CD14-positive monocyte (primary cell): ENCODE measurements around the gene TMEM141. TPM values are rescaled to one million over a fixed set of nuclear protein-coding genes. Genes with fewer than 3 reads are reported as not detected.

ENCODE experiments used
- DNase-seq, 3 donors: peaks; one replicate each; pipeline ENCODE4 v3.0.0-alpha.2; 2011 to 2022
- H2AFZ ChIP-seq: 2 replicates; pipeline ENCODE4 v1.6.0; 2012; ENCODE audit warnings: mild to moderate bottlenecking, low read depth, low read length, inconsistent platforms; ENCODE audit not compliant: insufficient read depth, poor library complexity, severe bottlenecking
- H3K27ac ChIP-seq, 2 donors: 1 replicate in 1 of 2; 2 replicates in 1 of 2; pipeline ENCODE4 v1.5.1; 2012 to 2013; ENCODE audit warnings: low read length in 2 of 2, control low read depth in 1 of 2, inconsistent platforms in 1 of 2, low read depth in 1 of 2, mild to moderate bottlenecking in 1 of 2
- H3K27me3 ChIP-seq, 2 donors: one replicate each; pipeline versions ENCODE4 v1.6.0 to v1.6.1; 2011 to 2013; ENCODE audit warnings: low read length in 2 of 2; ENCODE audit not compliant: control insufficient read depth in 2 of 2, insufficient read depth in 2 of 2
- H3K36me3 ChIP-seq, 2 donors: replicated peaks in 1 of 2; 1 replicate in 1 of 2; 2 replicates in 1 of 2; pipeline versions ENCODE4 v1.5.1 to v1.6.1; 2012 to 2013; ENCODE audit warnings: low read length in 2 of 2, control low read depth in 1 of 2, inconsistent platforms in 1 of 2, mild to moderate bottlenecking in 1 of 2; ENCODE audit not compliant: insufficient read depth in 2 of 2, control insufficient read depth in 1 of 2
- H3K4me1 ChIP-seq, 2 donors: 1 replicate in 1 of 2; 2 replicates in 1 of 2; pipeline versions ENCODE4 v1.5.1 to v1.6.1; 2012 to 2013; ENCODE audit warnings: low read length in 2 of 2, control low read depth in 1 of 2, inconsistent platforms in 1 of 2, mild to moderate bottlenecking in 1 of 2, moderate library complexity in 1 of 2; ENCODE audit not compliant: insufficient read depth in 2 of 2, control insufficient read depth in 1 of 2
- H3K4me2 ChIP-seq: replicated peaks from 2 replicates; pipeline ENCODE3; 2012; ENCODE audit warnings: low read length, moderate library complexity, mild to moderate bottlenecking; ENCODE audit not compliant: poor library complexity, severe bottlenecking; ENCODE audit errors: extremely low read depth
- H3K4me3 ChIP-seq, 3 experiments: fragments of 200-600 bp in 1 of 3; sonication (generic) in 1 of 3; replicated peaks in 1 of 3; 1 replicate in 2 of 3; 2 replicates in 1 of 3; pipeline ENCODE4 v1.5.1; 2011 to 2013; ENCODE audit warnings: low read length in 3 of 3, mild to moderate bottlenecking in 3 of 3, control low read depth in 2 of 3, low read depth in 2 of 3, inconsistent platforms in 1 of 3, moderate library complexity in 1 of 3
- H3K79me2 ChIP-seq: 2 replicates; pipeline ENCODE4 v1.6.0; 2012; ENCODE audit warnings: mild to moderate bottlenecking, control low read depth, inconsistent platforms, low read length, moderate library complexity; ENCODE audit not compliant: insufficient read depth
- H3K9ac ChIP-seq: 2 replicates; pipeline ENCODE4 v1.6.0; 2017; ENCODE audit warnings: low read length, mild to moderate bottlenecking; ENCODE audit not compliant: insufficient read depth, poor library complexity, severe bottlenecking
- H3K9me3 ChIP-seq, 2 donors: replicated peaks in 1 of 2; 1 replicate in 1 of 2; 2 replicates in 1 of 2; pipeline versions ENCODE4 v1.5.1 to v1.6.1; 2012 to 2013; ENCODE audit warnings: low read length in 2 of 2, control low read depth in 1 of 2; ENCODE audit not compliant: control insufficient read depth in 1 of 2, insufficient read depth in 1 of 2
- H4K20me1 ChIP-seq: 2 replicates; pipeline ENCODE4 v1.6.0; 2012; ENCODE audit warnings: mild to moderate bottlenecking, low read length, control low read depth, moderate library complexity; ENCODE audit not compliant: insufficient read depth
- H3K27ac Mint-ChIP-seq, 7 donors: one replicate each; pipeline ENCODE4 v1.8.0; 2020; ENCODE audit warnings: mild to moderate bottlenecking in 7 of 7, mixed read lengths in 7 of 7, moderate library complexity in 6 of 7, inconsistent platforms in 2 of 7
- H3K27me3 Mint-ChIP-seq, 3 donors: one replicate each; pipeline ENCODE4 v1.8.0; 2021 to 2022; ENCODE audit warnings: low read depth in 3 of 3, mild to moderate bottlenecking in 3 of 3, mixed read lengths in 3 of 3, moderate library complexity in 3 of 3, inconsistent platforms in 1 of 3
- H3K36me3 Mint-ChIP-seq, 2 donors: one replicate each; pipeline ENCODE4 v1.8.0; 2020; ENCODE audit warnings: mixed read lengths in 2 of 2, inconsistent platforms in 1 of 2, mild to moderate bottlenecking in 1 of 2
- H3K4me1 Mint-ChIP-seq: one replicate; pipeline ENCODE4 v1.8.0; 2020; ENCODE audit warnings: mild to moderate bottlenecking, mixed read lengths
- H3K4me3 Mint-ChIP-seq, 2 donors: one replicate each; pipeline ENCODE4 v1.8.0; 2020; ENCODE audit warnings: mild to moderate bottlenecking in 2 of 2, mixed read lengths in 2 of 2, moderate library complexity in 1 of 2
- H3K9me3 Mint-ChIP-seq, 7 donors: one replicate each; pipeline ENCODE4 v1.8.0; 2020 to 2022; ENCODE audit warnings: mixed read lengths in 7 of 7, mild to moderate bottlenecking in 6 of 7, moderate library complexity in 6 of 7, inconsistent platforms in 2 of 7
- WGBS: methylation state at CpG from one replicate; pipeline ENCODE4 v1.1.5; 2013; ENCODE audit warnings: missing lambda C conversion rate; ENCODE audit not compliant: insufficient coverage; 5-methylcytosine and 5-hydroxymethylcytosine counted together
- intact Hi-C, 2 donors: fragments of 100-400 bp; cut with micrococcal nuclease; formaldehyde crosslinking; loops; one replicate each; pipeline versions ENCODE4 v1.15.0 to v1.15.1; 2023
- polyA plus RNA-seq, 3 donors: library from polyadenylated mRNA; depleted of rRNA in 1 of 3; unstranded in 2 of 3; stranded (reverse) in 1 of 3; fragments of 300-500 nt in 2 of 3; fragments of >200 nt in 1 of 3; fragmentation: Illumina TruSeq in 2 of 3; gene quantifications; 1 replicate in 2 of 3; 2 replicates in 1 of 3; pipeline ENCODE4 v1.2.3, GENCODE V29; 2012 to 2021
- TF ChIP-seq, protein P1 (sequence below): fragments of 200-600 bp; IDR thresholded peaks from one replicate; pipeline ENCODE4 v1.8.0; 2022; ENCODE audit warnings: antibody characterized with exemption, mild to moderate bottlenecking

TMEM141 gene
- polyA plus RNA-seq, 3 donors = 33.1 to 47.2 (median 39.2) TPM

DNA sequence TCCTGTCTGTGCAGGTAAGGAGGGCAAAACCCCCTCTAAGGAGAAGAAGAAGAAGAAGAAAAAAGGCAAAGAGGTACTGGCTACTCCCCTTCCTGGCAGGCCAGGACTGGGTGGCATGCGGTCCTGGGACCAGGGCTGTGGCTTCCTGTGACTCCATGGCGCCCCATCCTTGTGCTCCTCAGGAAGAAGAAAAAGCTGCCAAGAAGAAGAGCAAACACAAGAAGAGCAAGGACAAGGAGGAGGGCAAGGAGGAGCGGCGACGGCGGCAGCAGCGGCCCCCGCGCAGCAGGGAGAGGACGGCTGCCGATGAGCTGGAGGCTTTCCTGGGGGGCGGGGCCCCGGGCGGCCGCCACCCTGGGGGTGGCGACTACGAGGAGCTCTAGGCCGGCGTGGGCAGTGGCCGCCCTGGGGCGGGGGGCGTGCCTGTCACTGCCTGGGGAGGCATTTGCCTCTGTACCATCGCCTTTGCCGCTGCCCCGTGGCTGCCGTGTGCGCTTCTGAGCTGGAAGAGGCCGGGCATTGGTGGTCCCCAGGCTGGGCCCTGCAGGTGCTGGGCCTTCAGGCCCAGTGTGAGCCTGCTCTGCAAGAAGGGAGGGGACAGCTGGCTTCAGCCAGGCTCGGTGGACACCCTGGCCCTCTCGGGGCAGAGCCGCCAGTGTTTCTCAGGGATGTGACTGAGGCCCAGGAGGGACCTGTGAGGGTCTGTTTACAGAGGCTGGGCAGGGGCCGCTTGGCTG lies 49.2 kb downstream of the TMEM141 start:
- DNase-seq = no peak
- intact Hi-C loops = loop anchor here (5.0 to 10.0 kb wide), 3 partner anchors 33 to 192 kb away; partner anchors contain the start of genes C8G (in 1 of the 2), FBXW5 (in 1 of the 2), FUT7 (in 1 of the 2) and RABL6 (in 1 of the 2)
- Histone ChIP-seq H3K9me3 (no peaks in the 10 kb centered on the region), H3K36me3 (peaks cover 30 to 35% of the 10 kb centered on the region in 2 donors), H3K27ac (no peak overlapping the region), H2AFZ (no peak overlapping the region), H3K4me2 (no peak overlapping the region), H4K20me1 (no peaks in the 10 kb centered on the region), H3K9ac (no peak overlapping the region), H3K4me3 (no peak overlapping the region), H3K4me1 (peaks cover 15 to 25% of the 10 kb centered on the region in 2 donors), H3K79me2 (no peaks in the 10 kb centered on the region), H3K27me3 (peaks cover 3 to 25% of the 10 kb centered on the region in 2 donors)
- H3K27me3 Mint-ChIP-seq = peaks cover 11 to 31% (median 22%) of the 10 kb centered on the region in 3 donors
- H3K4me1 Mint-ChIP-seq = peaks cover 8% of the 10 kb centered on the region
- H3K27ac Mint-ChIP-seq = peak overlapping the region in 4 of 7 donors; percentile 54 to 85 (median 78)
- TF ChIP-seq, protein P1, sequence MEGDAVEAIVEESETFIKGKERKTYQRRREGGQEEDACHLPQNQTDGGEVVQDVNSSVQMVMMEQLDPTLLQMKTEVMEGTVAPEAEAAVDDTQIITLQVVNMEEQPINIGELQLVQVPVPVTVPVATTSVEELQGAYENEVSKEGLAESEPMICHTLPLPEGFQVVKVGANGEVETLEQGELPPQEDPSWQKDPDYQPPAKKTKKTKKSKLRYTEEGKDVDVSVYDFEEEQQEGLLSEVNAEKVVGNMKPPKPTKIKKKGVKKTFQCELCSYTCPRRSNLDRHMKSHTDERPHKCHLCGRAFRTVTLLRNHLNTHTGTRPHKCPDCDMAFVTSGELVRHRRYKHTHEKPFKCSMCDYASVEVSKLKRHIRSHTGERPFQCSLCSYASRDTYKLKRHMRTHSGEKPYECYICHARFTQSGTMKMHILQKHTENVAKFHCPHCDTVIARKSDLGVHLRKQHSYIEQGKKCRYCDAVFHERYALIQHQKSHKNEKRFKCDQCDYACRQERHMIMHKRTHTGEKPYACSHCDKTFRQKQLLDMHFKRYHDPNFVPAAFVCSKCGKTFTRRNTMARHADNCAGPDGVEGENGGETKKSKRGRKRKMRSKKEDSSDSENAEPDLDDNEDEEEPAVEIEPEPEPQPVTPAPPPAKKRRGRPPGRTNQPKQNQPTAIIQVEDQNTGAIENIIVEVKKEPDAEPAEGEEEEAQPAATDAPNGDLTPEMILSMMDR = no peak
- no peak overlapping the region for H3K4me3 Mint-ChIP-seq
- 91% methylated on average over 32 of the region's 32 CpGs for WGBS
- H3K9me3 Mint-ChIP-seq = peaks cover 0 to 8% (median 4%) of the 10 kb centered on the region in 7 donors
- peaks cover 18 to 46% of the 10 kb centered on the region in 2 donors for H3K36me3 Mint-ChIP-seq

DNA sequence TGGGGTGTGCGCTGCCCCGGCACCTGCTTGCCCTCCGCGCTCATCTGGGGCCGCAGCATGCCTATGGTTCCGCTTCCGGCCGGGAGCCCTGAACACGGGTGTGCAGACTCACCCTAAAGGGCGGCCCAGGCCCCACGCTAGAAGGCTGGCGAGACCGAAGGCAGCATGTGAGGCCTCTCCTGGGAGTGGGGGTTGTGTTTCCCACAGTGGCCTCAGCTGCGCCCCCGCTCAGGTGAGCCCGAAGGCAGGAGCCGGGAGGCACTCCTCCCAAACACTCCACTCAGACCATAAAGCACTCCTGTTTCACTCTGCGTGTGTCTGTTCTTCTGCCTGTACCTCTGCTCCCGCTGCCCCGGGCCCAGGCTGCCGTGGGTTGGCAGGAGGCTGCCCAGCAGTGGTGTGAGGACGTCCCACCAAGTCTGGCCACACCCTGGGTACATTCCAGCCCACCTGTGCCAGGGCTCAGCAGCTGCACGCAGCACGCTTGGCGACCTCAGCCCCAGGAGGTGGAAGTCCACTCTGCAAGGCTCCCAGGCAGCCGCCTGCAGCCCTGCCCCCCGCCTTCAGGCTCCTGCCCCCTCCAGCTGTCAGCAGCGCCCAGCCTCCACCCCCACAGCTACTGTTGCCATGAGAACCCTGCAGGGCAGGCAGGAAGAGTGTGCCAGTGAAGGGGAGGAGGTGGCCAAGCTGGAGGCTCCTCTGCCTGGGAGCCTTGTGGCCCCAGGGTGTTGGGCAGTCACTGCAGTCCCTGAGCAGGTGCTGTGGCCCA lies 49.9 kb downstream of the TMEM141 start:
- no peak for DNase-seq
- Histone ChIP-seq H3K9ac (no peak overlapping the region), H4K20me1 (no peaks in the 10 kb centered on the region), H3K27ac (no peak overlapping the region), H3K4me3 (no peak overlapping the region), H3K27me3 (peaks cover 8 to 27% of the 10 kb centered on the region in 2 donors), H2AFZ (no peak overlapping the region), H3K4me1 (peaks cover 15 to 25% of the 10 kb centered on the region in 2 donors), H3K79me2 (no peaks in the 10 kb centered on the region), H3K9me3 (no peaks in the 10 kb centered on the region), H3K4me2 (no peak overlapping the region), H3K36me3 (peaks cover 24 to 28% of the 10 kb centered on the region in 2 donors)
- Mint-ChIP-seq H3K9me3 (peaks cover 0 to 12% (median 6%) of the 10 kb centered on the region in 7 donors), H3K4me1 (peaks cover 8% of the 10 kb centered on the region), H3K4me3 (no peak overlapping the region), H3K36me3 (peaks cover 18 to 39% of the 10 kb centered on the region in 2 donors), H3K27ac (no peak overlapping the region), H3K27me3 (peaks cover 16 to 39% (median 27%) of the 10 kb centered on the region in 3 donors)
- TF ChIP-seq, protein P1 = no peak
- intact Hi-C loops = loop anchor here (5.0 to 10.0 kb wide), 3 partner anchors 34 to 191 kb away; partner anchors contain the start of genes C8G (in 1 of the 2), FBXW5 (in 1 of the 2), FUT7 (in 1 of the 2) and RABL6 (in 1 of the 2)
- 90% methylated on average over 18 of the region's 28 CpGs for WGBS
